Brain pericyte (primary cell): Measurements from ENCODE around the gene PLAAT3.
A peak's percentile ranks its signal among the peaks of the same experiment; 100 is the strongest.
"Not testable (repeated sequence)": the region's sequence is repeated elsewhere in the genome, so short reads cannot be mapped to it uniquely, and the experiment has no call there.

Source experiments
- DNase-seq: peaks from one replicate; pipeline ENCODE4 v3.0.0-alpha.2; 2012; ENCODE audit warnings: low read depth, low spot score

PLAAT3 gene

DNA sequence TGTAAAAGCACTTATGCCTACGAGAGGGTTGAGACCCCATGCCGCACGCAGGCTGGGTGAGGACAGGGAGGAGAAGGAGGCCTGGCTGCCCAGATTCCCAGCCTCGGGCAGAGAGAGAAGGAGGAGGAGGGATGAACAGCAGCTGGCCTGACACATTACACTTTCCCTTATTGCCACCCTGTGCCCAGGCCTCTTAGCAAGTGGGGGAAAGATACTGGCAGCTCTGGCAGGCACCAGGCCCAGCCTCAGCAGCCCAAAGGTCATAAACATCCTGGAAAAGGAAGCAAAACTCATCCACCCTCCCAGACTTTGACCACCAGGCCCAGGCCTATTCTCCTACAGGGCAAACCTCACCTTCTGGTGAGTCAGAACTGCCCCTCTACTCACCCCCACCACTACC lies 4.7 kb downstream of the PLAAT3 start:
- DNase-seq, result no peak

DNA sequence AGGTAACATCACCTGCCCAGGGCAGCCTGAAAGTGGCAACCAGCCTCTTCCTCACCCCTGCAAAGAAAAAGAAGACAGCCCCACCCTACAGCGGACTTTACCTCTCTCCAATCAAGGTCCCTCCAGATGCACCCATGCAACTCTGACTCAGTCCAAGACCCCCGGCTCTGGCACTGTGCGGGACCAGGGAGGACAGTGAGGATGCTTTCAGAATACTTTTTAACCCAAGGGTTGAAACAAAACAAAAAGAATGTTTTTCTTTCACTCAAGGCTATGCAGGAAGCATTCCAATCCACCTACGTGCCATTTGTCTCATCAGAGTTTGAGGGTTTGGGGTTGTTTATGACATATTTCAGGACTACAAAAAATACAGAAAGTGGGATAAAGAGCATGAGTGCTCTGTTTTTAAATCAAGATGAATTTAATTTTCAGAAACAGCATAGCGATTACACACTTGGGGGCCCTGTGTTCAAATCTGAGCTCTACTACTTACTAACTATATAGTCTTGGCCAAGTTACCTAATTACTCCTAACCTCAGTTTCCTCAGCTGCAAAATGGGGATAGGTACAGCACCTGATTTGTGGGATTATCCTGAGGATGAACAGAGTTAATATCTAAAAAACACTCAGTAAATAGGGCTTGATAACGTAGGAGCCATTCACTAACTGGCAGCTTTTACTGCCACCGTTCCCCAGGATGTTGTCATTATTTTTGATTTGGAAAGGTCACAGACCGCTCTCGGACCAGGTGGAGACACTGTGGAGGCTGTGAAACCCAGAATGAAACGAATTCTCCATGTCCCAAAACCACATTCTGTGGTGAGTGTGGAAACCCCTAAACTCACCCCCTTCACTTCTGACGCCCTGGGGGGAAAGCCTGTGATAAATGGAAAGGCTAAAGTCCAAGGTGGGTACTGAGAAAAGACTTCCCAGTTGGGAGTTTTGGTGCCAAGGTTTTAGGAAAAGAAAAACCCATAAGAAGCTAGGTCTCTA lies 5.6 kb downstream of the PLAAT3 start:
- DNase-seq, result no peak

DNA sequence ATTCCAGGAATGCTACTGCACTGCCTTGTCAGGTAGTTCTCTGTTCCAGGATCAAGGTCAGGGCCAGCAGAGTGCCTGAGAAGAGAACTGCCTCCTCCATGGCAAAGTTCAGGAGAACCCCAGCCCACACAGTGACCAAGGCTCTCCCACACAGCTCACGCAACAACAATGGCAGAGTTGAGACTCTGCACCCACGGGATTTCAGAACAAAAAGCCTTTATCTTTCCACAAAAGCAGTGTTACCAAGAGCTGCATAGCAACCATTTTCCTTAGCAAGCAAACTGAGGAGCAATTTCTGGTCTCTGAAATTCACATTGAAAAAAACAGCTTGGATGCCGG lies 11.1 kb downstream of the PLAAT3 start:
- DNase-seq, result no peak

DNA sequence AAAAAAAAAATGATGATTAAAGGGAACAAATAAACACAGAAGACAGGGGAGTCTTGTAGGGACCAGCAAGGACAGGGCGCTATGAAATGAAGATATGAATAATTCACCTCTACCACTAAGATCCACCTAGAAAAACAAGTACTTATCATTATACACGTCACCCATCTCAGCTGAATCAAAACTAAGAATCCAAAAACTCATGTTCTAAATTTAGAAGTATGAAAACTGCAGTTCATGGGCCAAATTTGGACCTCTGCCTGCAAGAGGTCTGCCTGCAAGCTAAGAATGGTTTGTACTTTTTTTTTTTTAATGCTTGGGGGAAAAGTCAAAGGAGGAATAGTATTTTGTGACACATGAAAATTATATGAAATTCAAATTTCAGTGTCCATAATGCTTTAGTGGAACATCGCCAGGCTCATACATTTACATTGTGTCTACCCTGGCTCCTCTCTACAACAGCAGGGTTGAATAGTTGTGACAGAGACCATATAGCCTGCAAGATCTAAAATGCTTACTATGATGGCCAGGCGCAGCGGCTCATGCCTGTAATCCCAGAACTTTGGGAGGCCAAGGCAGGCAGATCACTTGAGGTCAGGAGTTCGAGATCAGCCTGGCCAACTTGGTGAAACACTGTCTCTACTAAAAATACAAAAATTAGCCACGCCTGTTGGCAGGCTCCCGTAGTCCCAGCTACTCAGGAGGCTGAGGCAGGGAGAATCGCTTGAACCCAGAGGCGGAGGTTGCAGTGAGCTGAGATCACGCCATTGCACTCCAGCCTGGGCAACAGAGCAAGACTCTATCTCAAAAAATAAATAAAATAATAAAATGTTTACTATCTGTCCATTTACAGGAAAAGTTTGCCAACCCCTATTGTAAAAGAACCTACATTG lies 11.7 kb downstream of the PLAAT3 start:
- DNase-seq, result not testable (repeated sequence)

DNA sequence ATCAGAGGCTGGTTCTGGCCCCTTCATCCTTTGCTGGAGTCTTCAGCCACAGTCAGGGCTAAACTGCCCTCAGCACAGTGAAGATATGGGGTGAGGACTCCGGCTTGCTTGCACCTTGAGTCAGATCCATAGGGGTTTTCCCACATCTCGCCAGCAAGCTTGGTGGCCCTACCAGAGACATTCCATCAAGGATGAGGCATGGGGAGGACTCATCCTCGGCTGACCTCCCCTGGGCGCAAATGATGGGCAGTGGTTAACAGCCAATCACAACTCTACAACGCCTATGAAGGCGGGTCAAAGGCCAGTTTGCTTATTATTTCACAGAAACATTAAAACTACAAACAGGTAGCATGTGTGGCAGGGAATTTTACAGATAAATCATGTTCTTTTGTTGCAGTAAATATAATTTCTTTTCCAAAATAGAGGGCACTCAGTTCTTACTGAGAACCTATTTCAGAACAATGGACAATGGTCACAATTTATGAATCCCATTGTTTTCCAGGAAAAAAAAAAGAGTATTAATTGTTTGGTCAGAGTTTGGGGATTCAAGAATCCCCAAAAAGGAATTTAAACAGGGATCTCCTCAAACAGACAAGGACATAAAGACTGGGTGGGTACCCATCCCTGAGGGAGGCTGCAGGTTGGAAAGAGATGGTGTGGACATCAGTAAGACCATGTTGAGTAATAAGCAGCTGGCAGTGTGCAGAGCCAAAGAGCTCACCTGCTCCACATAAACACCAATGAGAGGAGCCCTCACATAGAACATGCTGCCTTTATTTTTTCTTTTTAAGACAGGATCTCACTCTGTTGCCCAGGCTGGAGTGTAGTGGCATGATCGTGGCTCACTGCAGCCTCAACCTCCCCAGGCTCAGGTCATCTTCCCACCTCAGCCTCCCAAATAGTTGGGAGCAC lies 14.8 kb downstream of the PLAAT3 start:
- DNase-seq, result no peak

DNA sequence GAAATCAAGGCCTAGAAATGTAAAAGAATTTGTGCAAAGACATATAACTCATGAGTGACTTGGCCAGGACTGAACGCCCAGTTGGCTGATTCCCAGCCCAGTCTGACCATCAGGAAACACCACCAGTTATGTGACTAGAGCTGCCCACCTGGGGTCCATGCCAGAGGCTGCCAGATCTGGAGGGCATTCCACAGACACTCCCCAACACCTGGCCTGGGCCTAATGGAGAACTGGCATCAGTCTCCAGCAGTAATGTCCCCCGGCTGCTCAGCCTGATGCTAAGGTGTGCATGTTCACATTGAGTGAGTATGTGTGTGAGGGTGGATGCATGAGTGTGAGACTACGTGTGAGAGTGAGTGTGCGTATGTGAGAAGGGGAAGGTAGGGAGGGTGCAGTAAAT lies 15.7 kb downstream of the PLAAT3 start:
- DNase-seq, result no peak

DNA sequence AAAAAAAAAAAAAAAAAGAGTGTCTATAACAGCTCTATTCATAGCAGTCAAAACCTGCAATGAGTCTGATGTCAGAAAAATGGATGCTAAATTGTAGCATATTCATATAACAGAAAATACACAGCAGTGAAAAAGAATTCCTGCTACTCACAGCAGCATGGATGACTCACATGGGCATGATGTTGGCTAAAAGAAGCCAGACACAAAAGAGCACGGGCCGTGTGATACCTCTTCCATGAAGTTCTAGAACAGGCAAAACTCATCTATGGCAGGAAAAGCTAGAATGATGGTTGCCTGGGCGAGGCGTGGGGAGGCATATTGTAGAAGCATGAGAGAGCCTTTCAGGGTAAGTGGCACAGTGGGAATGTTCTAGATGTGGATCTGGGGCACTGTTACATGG lies 18.9 kb downstream of the PLAAT3 start:
- DNase-seq, result no peak

DNA sequence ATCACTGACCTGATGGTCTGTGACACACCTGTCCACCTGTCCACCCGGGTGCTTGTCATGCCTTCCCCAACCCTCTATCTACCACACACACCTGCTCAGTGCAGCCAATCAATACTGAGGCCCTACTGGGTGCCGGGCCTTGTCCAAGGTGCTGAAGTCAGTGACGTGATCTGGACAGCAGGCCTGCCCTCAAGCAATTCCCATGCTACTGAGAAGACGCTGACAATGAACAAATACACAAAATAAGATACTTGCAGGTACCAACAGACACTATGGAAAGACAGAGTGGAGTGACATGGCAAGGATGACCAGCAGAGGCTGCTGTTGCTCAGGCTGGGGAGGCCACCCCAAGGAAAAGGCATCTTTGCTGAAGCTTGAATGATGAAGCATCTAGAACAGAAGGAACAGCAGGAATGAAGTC lies 21.2 kb downstream of the PLAAT3 start:
- DNase-seq, result no peak

DNA sequence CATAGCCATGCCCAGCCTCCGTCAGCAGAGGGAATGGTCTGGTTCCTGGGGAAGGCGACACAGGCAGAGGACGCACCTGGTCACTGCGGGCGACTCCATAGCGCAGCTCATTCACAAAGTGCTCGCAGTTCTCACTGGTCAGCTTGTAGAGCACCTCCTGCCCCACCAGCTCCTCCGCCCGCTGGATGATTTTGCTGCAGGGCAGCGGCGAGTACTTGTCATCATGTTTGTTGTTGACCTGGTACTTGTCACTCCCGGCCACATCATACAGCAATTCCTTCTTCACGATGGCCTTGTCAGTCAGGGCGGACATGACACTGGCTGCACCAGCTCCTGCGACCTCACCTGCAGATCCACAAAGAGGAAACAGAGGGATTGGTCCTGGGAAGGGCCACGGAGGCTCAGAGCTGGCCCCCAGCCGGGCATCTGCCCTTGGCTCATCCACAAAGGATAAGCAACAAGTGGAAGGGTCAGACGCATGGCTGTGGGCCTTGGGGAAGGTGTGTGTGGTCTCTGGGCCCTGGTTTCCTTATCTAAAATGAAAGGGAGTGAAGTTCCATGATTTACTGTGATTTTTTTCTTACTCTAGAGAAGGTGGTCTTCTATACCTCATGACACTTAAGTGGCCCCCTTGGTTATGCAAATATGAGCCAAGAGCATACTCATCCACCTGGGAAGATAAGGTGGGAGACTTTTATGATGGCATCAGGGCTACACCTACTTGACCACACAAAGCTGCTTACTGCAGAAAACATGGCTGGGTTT lies 24.0 kb downstream of the PLAAT3 start:
- no peak for DNase-seq

DNA sequence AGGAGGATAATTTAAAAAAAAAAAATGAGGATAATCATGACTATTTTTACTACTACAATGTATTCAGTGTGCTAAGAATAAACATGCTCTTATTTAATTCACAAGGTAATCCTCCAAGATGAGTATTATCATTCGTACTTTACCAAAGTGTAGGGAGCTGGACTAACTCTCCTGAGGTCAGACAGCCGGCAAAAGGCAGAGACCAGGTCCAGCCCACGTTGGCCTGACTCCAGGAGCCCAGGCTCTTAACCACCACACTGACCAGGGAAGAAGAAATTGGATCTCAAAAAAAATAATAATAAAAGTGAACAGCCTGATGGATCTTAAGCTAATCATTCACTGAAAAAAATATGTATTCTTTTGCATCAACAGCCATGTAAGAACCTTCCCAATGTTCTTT lies 25.2 kb downstream of the PLAAT3 start:
- no peak for DNase-seq

DNA sequence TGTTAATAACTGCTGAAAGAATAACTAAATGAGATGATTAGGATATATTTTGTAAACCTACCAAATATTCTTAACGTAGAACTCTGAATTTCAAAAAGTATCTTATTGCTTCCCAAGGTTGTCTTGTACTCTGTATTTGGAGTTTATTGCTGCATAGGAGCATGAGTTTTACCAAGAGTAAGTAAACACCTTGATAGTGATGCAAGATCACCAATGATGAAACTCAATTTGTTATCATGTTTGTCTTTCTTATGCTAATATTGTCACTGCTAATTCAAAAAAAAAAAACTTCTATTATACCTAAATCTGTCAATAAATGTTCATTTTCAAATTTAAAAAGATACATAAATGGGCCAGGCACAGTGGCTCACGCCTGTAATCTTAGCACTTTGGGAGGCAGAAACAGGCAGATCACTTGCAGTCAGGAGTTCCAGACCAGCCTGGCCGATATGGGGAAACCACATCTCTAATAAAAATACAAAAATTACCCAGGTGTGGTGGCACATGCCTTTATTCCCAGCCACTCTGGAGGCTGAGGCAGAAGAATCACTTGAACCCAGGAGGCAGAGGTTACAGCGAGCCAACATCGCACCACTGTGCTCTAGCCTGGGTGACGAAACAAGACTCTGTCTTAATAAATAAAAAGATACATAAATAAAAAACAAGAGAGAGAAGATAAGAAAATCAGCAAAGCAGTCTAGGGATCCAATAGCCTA lies 27.6 kb downstream of the PLAAT3 start:
- DNase-seq, result no peak

DNA sequence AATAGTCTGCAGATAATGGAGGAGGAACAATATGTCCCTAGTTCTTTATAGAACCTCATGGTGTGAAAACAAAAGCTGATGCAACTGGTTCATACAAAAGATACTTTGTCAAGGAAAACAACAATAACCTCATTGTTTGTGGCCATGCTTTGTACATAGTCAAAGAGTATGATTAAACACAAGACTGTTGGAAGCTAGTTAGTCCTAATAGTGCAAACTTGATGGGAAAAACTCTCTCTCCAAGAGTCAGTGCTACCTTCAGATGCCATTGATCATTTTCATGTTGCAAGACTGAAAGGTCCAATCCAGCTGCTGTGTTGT lies 30.9 kb downstream of the PLAAT3 start:
- DNase-seq, result no peak

DNA sequence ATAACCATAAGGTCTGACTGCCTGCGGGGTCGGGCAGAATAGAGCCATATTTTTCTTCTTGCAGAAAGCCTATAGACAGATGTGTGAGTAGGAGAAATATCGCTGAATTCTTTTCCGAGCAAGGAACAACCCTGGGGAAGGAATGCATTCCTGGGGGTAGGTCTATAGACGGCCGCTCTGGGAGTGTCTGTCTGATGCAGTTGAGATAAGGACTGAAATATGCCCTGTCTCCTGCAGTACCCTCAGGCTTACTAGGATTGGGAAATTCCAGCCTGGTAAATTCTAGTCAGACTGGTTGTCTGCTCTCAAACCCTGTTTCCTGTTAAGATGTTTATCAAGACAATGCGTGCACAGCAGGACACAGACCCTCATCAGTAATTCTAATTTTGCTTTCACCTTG lies 33.0 kb downstream of the PLAAT3 start:
- DNase-seq, result not testable (repeated sequence)

DNA sequence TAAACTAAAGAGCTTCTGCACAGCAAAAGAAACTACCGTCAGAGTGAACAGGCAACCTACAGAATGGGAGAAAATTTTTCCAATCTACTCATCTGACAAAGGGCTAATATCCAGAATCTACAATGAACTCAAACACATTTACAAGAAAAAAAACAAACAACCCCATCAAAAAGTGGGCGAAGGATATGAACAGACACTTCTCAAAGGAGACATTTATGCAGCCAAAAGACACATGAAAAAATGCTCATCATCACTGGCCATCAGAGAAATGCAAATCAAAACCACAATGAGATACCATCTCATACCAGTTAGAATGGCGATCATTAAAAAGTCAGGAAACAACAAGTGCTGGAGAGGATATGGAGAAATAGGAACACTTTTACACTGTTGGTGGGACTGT lies 35.4 kb downstream of the PLAAT3 start:
- not testable (repeated sequence) for DNase-seq

DNA sequence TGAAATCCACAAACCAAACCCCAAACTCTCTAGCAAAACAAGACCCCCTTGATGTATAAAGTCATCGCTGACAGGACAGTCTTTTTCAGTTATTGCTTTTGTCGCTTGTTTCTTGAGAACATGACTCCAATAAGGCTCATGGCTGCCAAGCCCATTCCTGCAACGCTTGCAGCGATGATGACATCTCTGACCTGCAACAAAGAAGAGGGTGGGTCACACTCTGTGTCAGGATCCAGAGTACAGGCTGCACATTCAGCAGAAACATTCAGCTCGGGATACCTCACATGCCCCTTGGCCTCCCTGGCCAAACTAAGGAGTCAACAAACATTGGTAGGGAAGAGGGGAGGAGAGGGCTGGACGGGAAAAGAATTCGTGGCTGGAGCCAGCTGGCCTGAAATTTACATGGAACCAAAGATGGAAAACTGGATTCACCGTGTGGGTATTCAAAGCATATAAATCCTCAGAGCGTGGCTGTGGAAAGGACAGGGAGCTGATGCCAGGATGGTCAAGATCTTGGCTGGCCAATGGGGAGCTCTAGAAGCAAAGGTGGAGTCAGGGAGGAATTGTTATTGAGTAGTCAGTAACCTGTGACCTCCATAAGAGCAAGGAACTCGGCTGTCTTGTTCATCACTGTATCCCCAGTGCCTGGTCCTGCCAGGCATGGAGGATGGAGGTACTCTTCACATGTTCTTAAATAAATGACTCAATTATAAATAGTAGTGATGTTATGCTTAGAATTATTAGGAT lies 39.2 kb downstream of the PLAAT3 start:
- DNase-seq, result no peak

DNA sequence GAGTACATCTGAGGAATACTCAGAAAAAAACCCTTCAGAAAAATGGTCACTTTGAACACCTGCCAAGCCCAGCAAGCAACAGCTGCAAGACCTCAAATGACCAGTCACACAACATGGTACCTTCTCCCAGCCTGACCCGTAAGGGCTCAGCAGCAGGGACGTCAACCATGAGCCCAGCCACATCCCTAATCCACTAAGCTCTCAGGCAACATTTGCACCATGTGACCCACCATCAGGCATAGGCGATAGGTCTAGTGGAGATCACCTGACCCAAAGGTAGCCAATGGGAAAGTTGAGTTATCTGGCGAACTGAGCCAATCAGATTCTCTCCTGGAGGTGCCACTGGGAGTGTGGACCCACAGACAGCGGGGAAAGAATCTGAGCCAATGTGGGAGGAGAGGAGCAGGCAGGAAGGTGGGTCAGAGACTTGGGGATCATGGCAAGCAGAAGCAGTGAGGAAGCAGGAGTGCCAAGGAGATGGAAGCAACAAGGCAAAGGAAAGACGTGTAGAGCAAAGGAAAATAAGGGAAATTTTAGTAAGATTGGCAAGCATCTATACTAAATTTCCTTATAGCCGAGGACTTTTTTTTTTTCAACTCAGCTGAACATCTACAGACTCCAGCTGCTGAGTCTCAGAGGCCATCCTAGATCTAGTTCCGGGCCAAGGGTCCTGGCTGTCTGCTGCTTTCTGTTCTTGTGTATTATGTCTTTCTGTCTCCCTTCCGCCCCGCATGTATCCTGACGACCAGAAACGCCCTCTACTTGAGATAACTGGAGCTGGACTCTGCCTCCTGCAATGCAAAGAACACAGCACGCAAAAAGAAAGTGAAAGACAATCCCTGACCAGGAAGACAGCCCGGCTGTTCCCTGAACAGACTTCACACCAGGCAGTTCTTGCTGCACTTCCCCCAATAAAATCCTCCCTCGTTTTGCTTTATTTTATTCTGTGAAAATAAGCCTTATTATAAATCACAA lies 40.1 kb downstream of the PLAAT3 start:
- peak; percentile 64 for DNase-seq

DNA sequence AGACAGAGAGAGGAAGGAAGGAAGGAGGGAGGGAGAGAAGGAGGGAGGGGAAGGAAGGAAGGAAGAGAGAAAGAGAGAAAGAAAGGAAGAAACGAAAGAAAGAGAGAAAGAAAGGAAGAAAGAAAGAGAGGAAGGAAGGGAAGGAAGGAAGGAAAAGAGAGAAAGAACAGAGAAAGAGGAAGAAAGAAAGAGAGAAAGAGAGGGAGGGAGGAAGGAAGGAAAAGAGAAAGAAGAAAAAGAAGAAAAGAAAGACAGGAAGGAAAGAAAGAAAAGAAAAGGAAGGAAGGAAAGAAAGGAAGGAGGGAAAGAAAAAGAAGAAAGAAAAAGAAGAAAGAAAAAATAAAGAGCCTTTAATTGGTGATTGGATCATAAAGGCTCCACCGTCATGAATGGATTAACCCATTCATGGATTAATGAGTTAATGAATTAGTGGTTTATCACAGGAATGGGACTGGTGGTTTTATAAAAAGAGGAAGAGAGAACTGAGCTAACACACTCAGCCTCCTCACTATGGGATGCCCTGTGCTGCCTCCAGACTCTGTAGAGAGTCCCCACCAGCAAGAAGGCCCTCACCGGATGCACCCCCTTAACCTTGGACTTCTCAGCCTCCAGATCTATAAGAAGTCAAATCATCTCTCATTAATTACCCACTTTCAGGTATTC lies 42.1 kb downstream of the PLAAT3 start:
- DNase-seq, result no peak

DNA sequence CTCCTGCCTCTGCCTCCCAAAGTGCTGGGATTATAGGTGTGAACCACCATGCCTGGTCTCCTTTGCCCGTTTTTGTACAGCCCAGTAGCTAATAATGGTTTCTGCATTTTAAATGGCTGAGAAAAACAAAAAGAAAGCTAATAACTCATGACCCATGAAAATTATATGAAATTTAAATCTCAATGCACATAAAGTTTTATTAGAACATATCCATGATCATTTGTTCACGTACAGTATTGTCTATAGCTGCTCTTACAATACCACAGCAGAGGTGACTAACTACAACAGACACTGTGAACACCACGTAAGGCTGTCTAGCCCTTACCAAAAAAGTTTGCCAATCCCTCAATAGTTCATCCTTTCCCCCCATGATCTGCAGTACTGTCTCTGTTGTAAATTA lies 44.7 kb downstream of the PLAAT3 start:
- no peak for DNase-seq
